GM23338 (cell line): Measurements from ENCODE around the gene GPR151. TPM values are rescaled to one million over a fixed set of nuclear protein-coding genes. Genes with fewer than 3 reads are reported as not detected.

Experiments used
- ATAC-seq: fragments of 200-7000 bp; cut with Tn5 transposase; 3 replicates; pipeline ENCODE4 v1.9.1; 2020
- DNase-seq: peaks from one replicate; pipeline ENCODE4 v3.0.0-alpha.2; 2015; ENCODE audit warnings: low spot score
- H2AFZ ChIP-seq: fragments of 200-600 bp; sonication (generic); 2 replicates; pipeline ENCODE4 v1.8.0; 2016; ENCODE audit warnings: antibody characterized with exemption, mild to moderate bottlenecking, moderate library complexity
- H3F3A ChIP-seq: fragments of 200-600 bp; sonication (generic); replicated peaks from 2 replicates; pipeline ENCODE4 v1.8.0; 2017; ENCODE audit warnings: antibody characterized with exemption, mixed run types, low read depth
- H3K27ac ChIP-seq: fragments of 200-600 bp; sonication (generic); 2 replicates; pipeline ENCODE4 v1.6.1; 2016; ENCODE audit warnings: low read depth
- H3K27me3 ChIP-seq: fragments of 200-600 bp; sonication (generic); 2 replicates; pipeline ENCODE4 v1.8.0; 2016; ENCODE audit warnings: mild to moderate bottlenecking, mixed run types, moderate library complexity; ENCODE audit not compliant: insufficient read depth
- H3K36me3 ChIP-seq: fragments of 200-600 bp; sonication (generic); 2 replicates; pipeline ENCODE4 v1.8.0; 2016; ENCODE audit warnings: mild to moderate bottlenecking; ENCODE audit not compliant: insufficient read depth
- H3K4me1 ChIP-seq: fragments of 200-600 bp; sonication (generic); 2 replicates; pipeline ENCODE4 v1.8.0; 2016; ENCODE audit warnings: mild to moderate bottlenecking, moderate library complexity; ENCODE audit not compliant: insufficient read depth
- H3K4me2 ChIP-seq: fragments of 200-600 bp; sonication (generic); 2 replicates; pipeline ENCODE4 v1.7.1; 2017; ENCODE audit warnings: mixed run types
- H3K4me3 ChIP-seq: fragments of 200-600 bp; sonication (generic); 2 replicates; pipeline ENCODE4 v1.6.1; 2016; ENCODE audit warnings: mixed run types
- H3K79me2 ChIP-seq: fragments of 200-600 bp; sonication (generic); replicated peaks from 2 replicates; pipeline ENCODE4 v1.8.0; 2017; ENCODE audit warnings: mild to moderate bottlenecking; ENCODE audit not compliant: insufficient read depth
- H3K9me2 ChIP-seq: fragments of 200-600 bp; sonication (generic); 2 replicates; pipeline ENCODE4 v1.8.0; 2017; ENCODE audit not compliant: insufficient read depth
- H4K20me1 ChIP-seq: fragments of 200-600 bp; sonication (generic); replicated peaks from 2 replicates; pipeline ENCODE4 v1.8.0; 2017; ENCODE audit warnings: mild to moderate bottlenecking; ENCODE audit not compliant: insufficient read depth
- H3K27ac Mint-ChIP-seq: 2 replicates; pipeline ENCODE4 v1.8.0; 2020; ENCODE audit warnings: inconsistent platforms, mild to moderate bottlenecking, moderate library complexity, mixed read lengths
- H3K27me3 Mint-ChIP-seq: 3 replicates; pipeline ENCODE4 v1.8.0; 2022; ENCODE audit warnings: low read depth, mild to moderate bottlenecking, moderate library complexity, mixed read lengths, inconsistent platforms; ENCODE audit not compliant: insufficient read depth, poor library complexity
- H3K36me3 Mint-ChIP-seq: 3 replicates; pipeline ENCODE4 v1.8.0; 2021; ENCODE audit warnings: low read depth, mild to moderate bottlenecking, inconsistent platforms, moderate library complexity, mixed read lengths
- H3K4me1 Mint-ChIP-seq: 3 replicates; pipeline ENCODE4 v1.8.0; 2020; ENCODE audit warnings: mild to moderate bottlenecking, inconsistent platforms, mixed read lengths
- H3K4me3 Mint-ChIP-seq: 3 replicates; pipeline ENCODE4 v1.8.0; 2021; ENCODE audit warnings: moderate library complexity, mild to moderate bottlenecking, inconsistent platforms, mixed read lengths
- H3K9me3 Mint-ChIP-seq: 3 replicates; pipeline ENCODE4 v1.8.0; 2020; ENCODE audit warnings: moderate library complexity, mild to moderate bottlenecking, inconsistent platforms, mixed read lengths
- CREB1 ChIP-seq: fragments of 250-450 bp; sonication (Bioruptor Pico); IDR thresholded peaks from 2 replicates; pipeline ENCODE4 v1.5.0; 2020; ENCODE audit warnings: low read depth, mild to moderate bottlenecking, moderate library complexity
- POLR2AphosphoS5 ChIP-seq: IDR thresholded peaks from 2 replicates; pipeline ENCODE4 v1.6.1; 2016; ENCODE audit warnings: antibody characterized with exemption, low read depth
- STAT1 ChIP-seq: IDR thresholded peaks from one replicate; pipeline ENCODE4 v1.6.1; 2016; ENCODE audit warnings: antibody characterized with exemption; ENCODE audit not compliant: unreplicated experiment
- ZNF114 ChIP-seq: fragments of 250-450 bp; sonication (Bioruptor Pico); IDR thresholded peaks from 2 replicates; pipeline ENCODE4 v1.5.0; 2020; ENCODE audit warnings: mild to moderate bottlenecking, moderate library complexity
- ZNF462 ChIP-seq: fragments of 250-450 bp; sonication (Bioruptor Pico); IDR thresholded peaks from 2 replicates; pipeline ENCODE4 v1.5.0; 2020; ENCODE audit warnings: mild to moderate bottlenecking, moderate library complexity
- long read RNA-seq: library from polyadenylated mRNA; unstranded; transcript quantifications from one replicate; pipeline ENCODE4 v2.0.0, GENCODE V29; 2020; ENCODE audit not compliant: unreplicated experiment
- polyA plus RNA-seq: library from polyadenylated mRNA; unstranded; fragments of >200 nt; fragmentation: Nextera tagmentation; extraction: Ambion mirVana; gene quantifications from 2 replicates; pipeline ENCODE4 v1.2.1, GENCODE V29; 2016
- total RNA-seq: library from RNA; depleted of rRNA; stranded (reverse); fragments of >200 nt; shearing (Covaris generic); gene quantifications from 2 replicates; pipeline ENCODE4 v1.2.3, GENCODE V29; 2014; rRNA removed
- TF ChIP-seq, protein P1 (sequence below): IDR thresholded peaks from 2 replicates; pipeline ENCODE4 v1.6.1; 2016; ENCODE audit warnings: antibody characterized with exemption

The GPR151 gene
- total RNA-seq: not detected in 2 replicates
- polyA plus RNA-seq: not detected in 2 replicates
- long read RNA-seq: 0 reads

DNA sequence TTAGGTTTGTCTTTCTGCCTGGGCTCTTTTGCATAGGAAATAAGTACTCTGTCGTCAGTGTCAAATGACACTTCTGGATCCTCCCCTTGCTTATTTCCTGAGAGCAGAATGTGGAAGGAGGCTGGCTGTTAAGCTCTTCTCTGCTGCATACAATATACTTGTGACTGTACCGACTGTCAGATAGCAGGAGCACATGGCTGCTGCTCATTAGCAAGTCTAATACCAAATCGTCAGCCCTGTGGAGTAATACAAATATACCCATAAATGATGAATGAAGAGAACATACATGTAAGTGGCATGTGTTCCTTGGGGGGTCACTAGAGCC is at the start of gene GPR151:
TSS of gene GPR151 (minus strand) at position 40 of the 325 bp plus-strand sequence. CDS start 77 bp downstream, outside the sequence.
- peaks cover 12% of the 10 kb centered on the region for H3K4me1 Mint-ChIP-seq
- no peak within 1 kb of the TSS for H2AFZ ChIP-seq
- H4K20me1 ChIP-seq: no peaks in the 10 kb centered on the region
- H3K4me1 ChIP-seq: peaks cover 16% of the 10 kb centered on the region
- H3K9me2 ChIP-seq: no peaks in the 10 kb centered on the region
- no peaks in the 10 kb centered on the region for H3K9me3 Mint-ChIP-seq
- H3K36me3 Mint-ChIP-seq: peaks cover 5% of the 10 kb centered on the region; the same call in 2 of the 3 replicates
- no peak within 1 kb of the TSS for H3K4me3 Mint-ChIP-seq
- TF ChIP-seq ZNF462 (CRISPR knock-in tag): no peak
- TF ChIP-seq STAT1: no peak
- TF ChIP-seq, protein P1, sequence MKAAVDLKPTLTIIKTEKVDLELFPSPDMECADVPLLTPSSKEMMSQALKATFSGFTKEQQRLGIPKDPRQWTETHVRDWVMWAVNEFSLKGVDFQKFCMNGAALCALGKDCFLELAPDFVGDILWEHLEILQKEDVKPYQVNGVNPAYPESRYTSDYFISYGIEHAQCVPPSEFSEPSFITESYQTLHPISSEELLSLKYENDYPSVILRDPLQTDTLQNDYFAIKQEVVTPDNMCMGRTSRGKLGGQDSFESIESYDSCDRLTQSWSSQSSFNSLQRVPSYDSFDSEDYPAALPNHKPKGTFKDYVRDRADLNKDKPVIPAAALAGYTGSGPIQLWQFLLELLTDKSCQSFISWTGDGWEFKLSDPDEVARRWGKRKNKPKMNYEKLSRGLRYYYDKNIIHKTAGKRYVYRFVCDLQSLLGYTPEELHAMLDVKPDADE: no peak
- TF ChIP-seq CREB1 (CRISPR knock-in tag): no peak
- no peak for TF ChIP-seq ZNF114
- TF ChIP-seq POLR2AphosphoS5: no peak
- peak within 1 kb of the TSS; percentile 74; the same call in 1 of the 2 replicates for H3K27ac Mint-ChIP-seq
- no peaks in the 10 kb centered on the region for H3K27me3 Mint-ChIP-seq
- peak within 1 kb of the TSS; percentile 3; the same call in 1 of the 2 replicates for H3K27ac ChIP-seq
- peaks cover 6% of the 10 kb centered on the region for H3K36me3 ChIP-seq
- ATAC-seq: peak; percentile 64
- H3K4me3 ChIP-seq: no peak within 1 kb of the TSS
- peak within 1 kb of the TSS; percentile 31 for H3K4me2 ChIP-seq
- no peaks in the 10 kb centered on the region for H3K27me3 ChIP-seq
- no peaks in the 10 kb centered on the region for H3F3A ChIP-seq
- H3K79me2 ChIP-seq: no peaks in the 10 kb centered on the region
- peak; percentile 31 for DNase-seq
